ENCODE data around the gene DRD2.

The DRD2 gene

GRCh38 chr11:113370634-113371033 lies 104.6 kb downstream of the DRD2 start:
- no peaks in the 10 kb centered on the region for H3K27me3 Mint-ChIP-seq (ENCODE audit: low read depth)
- H3K4me1 Mint-ChIP-seq: peaks cover 5% of the 10 kb centered on the region
- no peak overlapping the region for H3K4me3 Mint-ChIP-seq
- TF ChIP-seq CTCF (IDR thresholded peaks at IDR 0.05; ENCODE audit: unreplicated experiment in 3 of 3): no peak
- H3K27ac Mint-ChIP-seq: no peak overlapping the region
- peaks cover 4% of the 10 kb centered on the region for H3K36me3 Mint-ChIP-seq (ENCODE audit: low read depth)
- no peaks in the 10 kb centered on the region for H3K9me3 Mint-ChIP-seq

GRCh38 chr11:113369411-113369810 lies 105.8 kb downstream of the DRD2 start:
- no peak overlapping the region for H3K4me3 Mint-ChIP-seq
- H3K9me3 Mint-ChIP-seq: no peaks in the 10 kb centered on the region
- peaks cover 5% of the 10 kb centered on the region for H3K36me3 Mint-ChIP-seq (ENCODE audit: low read depth)
- TF ChIP-seq CTCF (IDR thresholded peaks at IDR 0.05; ENCODE audit: unreplicated experiment in 3 of 3): no peak
- H3K4me1 Mint-ChIP-seq: peaks cover 5% of the 10 kb centered on the region
- no peak overlapping the region for H3K27ac Mint-ChIP-seq
- H3K27me3 Mint-ChIP-seq (ENCODE audit: low read depth): no peaks in the 10 kb centered on the region

- no peaks in the 10 kb centered on the region for H3K27me3 Mint-ChIP-seq (ENCODE audit: low read depth)
- H3K9me3 Mint-ChIP-seq: no peaks in the 10 kb centered on the region
- H3K4me1 Mint-ChIP-seq: no peaks in the 10 kb centered on the region
- no peak for TF ChIP-seq CTCF (IDR thresholded peaks at IDR 0.05; ENCODE audit: unreplicated experiment in 3 of 3)
- no peak overlapping the region for H3K27ac Mint-ChIP-seq
- H3K36me3 Mint-ChIP-seq (ENCODE audit: low read depth): peaks cover 25% of the 10 kb centered on the region
- no peak overlapping the region for H3K4me3 Mint-ChIP-seq
Measured at GRCh38 chr11:113365895-113366294, 109.3 kb downstream of the DRD2 start.

GRCh38 chr11:113363996-113364641 lies 111.1 kb downstream of the DRD2 start:
- H3K27me3 Mint-ChIP-seq (ENCODE audit: low read depth): no peaks in the 10 kb centered on the region
- peaks cover 40% of the 10 kb centered on the region for H3K36me3 Mint-ChIP-seq (ENCODE audit: low read depth)
- TF ChIP-seq CTCF (IDR thresholded peaks at IDR 0.05; ENCODE audit: unreplicated experiment in 3 of 3): no peak
- H3K27ac Mint-ChIP-seq: no peak overlapping the region
- H3K4me1 Mint-ChIP-seq: no peaks in the 10 kb centered on the region
- H3K4me3 Mint-ChIP-seq: no peak overlapping the region
- no peaks in the 10 kb centered on the region for H3K9me3 Mint-ChIP-seq

- Mint-ChIP-seq H3K9me3 (no peaks in the 10 kb centered on the region), H3K36me3 (ENCODE audit: low read depth) (peaks cover 46% of the 10 kb centered on the region), H3K4me1 (no peaks in the 10 kb centered on the region), H3K4me3 (no peak overlapping the region), H3K27me3 (ENCODE audit: low read depth) (no peaks in the 10 kb centered on the region), H3K27ac (no peak overlapping the region)
- no peak for TF ChIP-seq CTCF (IDR thresholded peaks at IDR 0.05; ENCODE audit: unreplicated experiment in 3 of 3)
Measured at GRCh38 chr11:113363406-113363805, 111.8 kb downstream of the DRD2 start.

All from nephron (organoid).